Stomach smooth muscle (tissue), 2 donors: ENCODE results near the gene FOLR1.
"Not testable (repeated sequence)": the region's sequence is repeated elsewhere in the genome, so short reads cannot be mapped to it uniquely, and the experiment has no call there.

ENCODE experiments used
- H3K27ac ChIP-seq: one replicate; pipeline ENCODE4 v1.7.0; 2013; ENCODE audit warnings: mild to moderate bottlenecking, low read length, inconsistent platforms
- H3K27me3 ChIP-seq, 2 donors: one replicate each; pipeline ENCODE4 v1.7.0; 2013; ENCODE audit warnings: low read length in 2 of 2; ENCODE audit not compliant: insufficient read depth in 2 of 2, control insufficient read depth in 1 of 2
- H3K36me3 ChIP-seq, 2 donors: one replicate each; pipeline ENCODE4 v1.7.0; 2013; ENCODE audit warnings: low read length in 2 of 2; ENCODE audit not compliant: control insufficient read depth in 2 of 2, insufficient read depth in 2 of 2
- H3K4me1 ChIP-seq: one replicate; pipeline ENCODE4 v1.7.0; 2013; ENCODE audit warnings: low read length; ENCODE audit not compliant: control insufficient read depth, insufficient read depth
- H3K4me3 ChIP-seq, 2 donors: one replicate each; pipeline ENCODE4 v1.7.0; 2013; ENCODE audit warnings: low read length in 2 of 2
- H3K9ac ChIP-seq, 2 donors: one replicate each; pipeline ENCODE4 v1.7.0; 2013; ENCODE audit warnings: low read length in 2 of 2, mild to moderate bottlenecking in 1 of 2
- H3K9me3 ChIP-seq, 2 donors: one replicate each; pipeline ENCODE4 v1.7.0; 2013; ENCODE audit warnings: low read length in 2 of 2; ENCODE audit not compliant: control insufficient read depth in 2 of 2
- donor health status: healthy.
- donor health status: Pancreatic carcinoma.

FOLR1 gene

GRCh38 chr11:72181553-72181958 lies 10.4 kb upstream of the FOLR1 start:
- not testable (repeated sequence) for H3K4me1 ChIP-seq, H3K9ac ChIP-seq, H3K27me3 ChIP-seq, H3K36me3 ChIP-seq, H3K9me3 ChIP-seq, H3K4me3 ChIP-seq, H3K27ac ChIP-seq

DNA sequence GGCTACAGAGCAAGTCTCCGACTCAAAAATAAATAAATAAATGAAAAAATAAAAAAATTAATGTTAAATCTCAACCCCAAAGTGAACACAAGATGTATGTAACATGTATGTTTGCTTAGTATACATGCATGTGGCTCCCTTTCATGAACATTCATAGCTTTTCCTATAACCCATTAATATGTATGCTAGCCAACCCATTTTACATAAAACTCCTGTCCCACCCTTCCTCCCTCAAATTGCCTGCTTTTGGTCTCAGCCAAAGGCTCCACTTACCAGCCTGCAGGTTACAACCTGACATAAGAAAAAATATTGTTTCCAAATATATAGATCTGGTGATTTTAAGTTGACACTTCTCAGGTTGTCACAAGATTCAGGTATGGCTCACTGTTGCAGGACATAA lies 3.7 kb upstream of the FOLR1 start:
- no peak overlapping the region for H3K27ac ChIP-seq
- H3K36me3 ChIP-seq: no peaks in the 10 kb centered on the region
- H3K4me3 ChIP-seq: no peak overlapping the region
- H3K27me3 ChIP-seq: no peaks in the 10 kb centered on the region
- no peaks in the 10 kb centered on the region for H3K9me3 ChIP-seq
- H3K4me1 ChIP-seq: no peaks in the 10 kb centered on the region
- no peak overlapping the region for H3K9ac ChIP-seq

DNA sequence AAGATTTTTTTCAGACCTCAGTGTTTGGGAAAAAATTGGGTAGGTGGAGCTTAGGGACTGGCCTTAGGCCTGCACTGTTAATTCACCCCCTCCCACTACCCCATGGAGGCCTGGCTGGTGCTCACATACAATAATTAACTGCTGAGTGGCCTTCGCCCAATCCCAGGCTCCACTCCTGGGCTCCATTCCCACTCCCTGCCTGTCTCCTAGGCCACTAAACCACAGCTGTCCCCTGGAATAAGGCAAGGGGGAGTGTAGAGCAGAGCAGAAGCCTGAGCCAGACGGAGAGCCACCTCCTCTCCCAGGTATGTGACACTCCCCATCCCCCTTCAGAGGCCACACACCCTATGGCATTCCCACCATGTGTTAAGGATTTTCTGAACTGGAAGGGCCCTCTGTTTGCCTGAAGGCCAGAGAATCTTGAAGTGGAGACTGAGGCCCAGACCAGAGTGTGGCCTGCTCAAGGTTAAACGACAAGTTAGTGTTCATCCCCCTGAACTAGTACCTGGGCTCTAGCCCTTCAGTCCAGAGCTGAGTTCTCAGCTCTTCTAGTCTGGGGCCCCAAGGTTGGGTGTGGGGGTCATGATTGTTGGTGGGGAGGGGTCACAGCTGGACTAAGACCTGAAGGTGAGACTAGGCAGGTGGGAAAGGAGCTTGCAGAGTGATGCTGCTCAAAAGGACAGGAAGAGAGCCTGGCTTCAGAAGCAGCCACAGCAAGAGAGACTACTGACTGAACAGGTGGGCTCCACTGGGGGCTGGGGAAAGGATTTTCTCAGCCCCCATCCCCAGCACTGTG lies 2.3 kb upstream of the FOLR1 start:
- Histone ChIP-seq H3K27me3 (no peaks in the 10 kb centered on the region), H3K27ac (no peak overlapping the region), H3K36me3 (no peaks in the 10 kb centered on the region), H3K9ac (no peak overlapping the region), H3K4me3 (no peak overlapping the region), H3K9me3 (no peaks in the 10 kb centered on the region), H3K4me1 (no peaks in the 10 kb centered on the region)

DNA sequence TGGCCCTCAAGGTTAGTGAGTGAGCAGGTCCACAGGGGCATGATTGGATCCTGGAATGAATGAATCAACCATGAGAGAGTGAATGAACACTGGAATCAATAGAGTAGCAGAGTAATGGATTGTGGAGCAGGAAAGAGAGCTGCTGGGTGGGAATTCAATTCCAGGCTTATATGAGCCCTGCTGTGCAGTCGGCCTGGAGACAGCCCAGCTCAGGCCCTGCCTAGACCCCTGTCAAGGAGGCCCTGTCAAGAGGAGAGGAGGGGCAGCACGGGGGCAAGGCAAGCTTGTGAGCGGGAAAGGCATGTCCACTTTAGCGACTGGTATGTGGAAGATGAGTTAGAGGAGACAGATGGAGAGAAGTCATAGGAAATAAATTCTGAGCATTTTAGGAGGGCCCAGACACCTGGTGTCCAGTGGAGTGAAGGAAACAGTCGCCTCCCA lies 1.3 kb upstream of the FOLR1 start:
- Histone ChIP-seq H3K9ac (no peak overlapping the region), H3K9me3 (no peaks in the 10 kb centered on the region), H3K27me3 (no peaks in the 10 kb centered on the region), H3K4me1 (peaks cover under 1% of the 10 kb centered on the region), H3K27ac (no peak overlapping the region), H3K36me3 (no peaks in the 10 kb centered on the region), H3K4me3 (no peak overlapping the region)

DNA sequence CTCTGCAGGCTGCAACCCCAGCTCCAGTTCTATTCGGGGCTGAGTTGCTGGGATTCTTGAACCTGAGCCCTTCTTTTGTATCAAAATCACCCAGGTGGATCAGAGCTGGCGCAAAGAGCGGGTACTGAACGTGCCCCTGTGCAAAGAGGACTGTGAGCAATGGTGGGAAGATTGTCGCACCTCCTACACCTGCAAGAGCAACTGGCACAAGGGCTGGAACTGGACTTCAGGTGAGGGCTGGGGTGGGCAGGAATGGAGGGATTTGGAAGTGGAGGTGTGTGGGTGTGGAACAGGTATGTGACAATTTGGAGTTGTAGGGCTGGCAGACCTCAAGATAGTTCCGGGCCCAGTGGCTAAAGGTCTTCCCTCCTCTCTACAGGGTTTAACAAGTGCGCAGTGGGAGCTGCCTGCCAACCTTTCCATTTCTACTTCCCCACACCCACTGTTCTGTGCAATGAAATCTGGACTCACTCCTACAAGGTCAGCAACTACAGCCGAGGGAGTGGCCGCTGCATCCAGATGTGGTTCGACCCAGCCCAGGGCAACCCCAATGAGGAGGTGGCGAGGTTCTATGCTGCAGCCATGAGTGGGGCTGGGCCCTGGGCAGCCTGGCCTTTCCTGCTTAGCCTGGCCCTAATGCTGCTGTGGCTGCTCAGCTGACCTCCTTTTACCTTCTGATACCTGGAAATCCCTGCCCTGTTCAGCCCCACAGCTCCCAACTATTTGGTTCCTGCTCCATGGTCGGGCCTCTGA lies 3.8 kb downstream of the FOLR1 start:
- Histone ChIP-seq H3K27ac (no peak overlapping the region), H3K36me3 (no peaks in the 10 kb centered on the region), H3K9me3 (no peaks in the 10 kb centered on the region), H3K4me3 (no peak overlapping the region), H3K27me3 (no peaks in the 10 kb centered on the region), H3K9ac (no peak overlapping the region), H3K4me1 (peaks cover 5% of the 10 kb centered on the region)

DNA sequence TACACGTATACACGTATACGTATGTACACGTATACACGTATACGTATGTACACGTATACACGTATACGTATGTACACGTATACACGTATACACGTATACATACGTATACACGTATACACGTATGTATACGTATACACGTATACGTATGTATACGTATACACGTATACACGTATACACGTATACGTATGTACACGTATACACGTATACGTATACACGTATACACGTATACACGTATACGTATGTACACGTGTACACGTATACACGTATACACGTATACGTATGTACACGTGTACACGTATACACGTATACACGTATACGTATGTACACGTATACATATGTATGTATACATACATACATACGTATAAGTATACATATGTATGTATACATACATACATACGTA lies 9.5 kb downstream of the FOLR1 start:
- H3K27ac ChIP-seq, H3K9me3 ChIP-seq, H3K4me1 ChIP-seq, H3K36me3 ChIP-seq, H3K9ac ChIP-seq, H3K27me3 ChIP-seq, H3K4me3 ChIP-seq: not testable (repeated sequence)

DNA sequence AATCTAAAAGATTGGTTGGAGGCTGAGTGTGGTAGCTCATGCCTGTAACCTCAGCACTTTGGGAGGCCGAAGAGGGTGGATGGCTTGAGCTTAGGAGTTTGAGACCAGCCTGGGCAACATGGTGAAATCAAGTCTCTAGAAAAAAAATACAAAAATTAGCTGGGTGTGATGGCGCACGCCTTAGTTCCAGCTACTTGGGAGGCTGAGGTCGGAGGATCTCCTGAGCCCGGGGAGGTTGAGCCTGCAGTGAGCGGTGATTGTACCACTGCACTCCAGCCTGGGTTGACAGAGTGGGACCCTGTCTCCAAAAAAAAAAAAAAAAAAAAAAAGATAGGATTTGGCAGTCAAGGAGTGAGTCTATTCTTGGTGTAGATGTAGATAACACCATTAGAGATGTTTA lies 10.6 kb downstream of the FOLR1 start:
- H3K4me1 ChIP-seq: no peaks in the 10 kb centered on the region
- no peaks in the 10 kb centered on the region for H3K36me3 ChIP-seq
- no peak overlapping the region for H3K27ac ChIP-seq
- no peaks in the 10 kb centered on the region for H3K9me3 ChIP-seq
- H3K9ac ChIP-seq: no peak overlapping the region
- no peaks in the 10 kb centered on the region for H3K27me3 ChIP-seq
- H3K4me3 ChIP-seq: no peak overlapping the region

- Histone ChIP-seq H3K4me1 (no peaks in the 10 kb centered on the region), H3K36me3 (no peaks in the 10 kb centered on the region), H3K9me3 (no peaks in the 10 kb centered on the region), H3K9ac (no peak overlapping the region), H3K27me3 (no peaks in the 10 kb centered on the region), H3K27ac (no peak overlapping the region), H3K4me3 (no peak overlapping the region)
Observed at GRCh38 chr11:72203163-72203562, 11.2 kb downstream of the FOLR1 start.

- Histone ChIP-seq H3K27me3 (no peaks in the 10 kb centered on the region), H3K9me3 (peaks cover 4 to 11% of the 10 kb centered on the region in 2 donors), H3K4me1 (no peaks in the 10 kb centered on the region), H3K27ac (no peak overlapping the region), H3K4me3 (no peak overlapping the region), H3K9ac (no peak overlapping the region), H3K36me3 (no peaks in the 10 kb centered on the region)
Observed at GRCh38 chr11:72204886-72205285, 12.9 kb downstream of the FOLR1 start.

GRCh38 chr11:72206794-72207193 lies 14.9 kb downstream of the FOLR1 start:
- not testable (repeated sequence) for H3K27ac ChIP-seq, H3K4me3 ChIP-seq, H3K4me1 ChIP-seq, H3K36me3 ChIP-seq, H3K27me3 ChIP-seq, H3K9ac ChIP-seq
- H3K9me3 ChIP-seq: peaks cover 4 to 11% of the 10 kb centered on the region in 2 donors

DNA sequence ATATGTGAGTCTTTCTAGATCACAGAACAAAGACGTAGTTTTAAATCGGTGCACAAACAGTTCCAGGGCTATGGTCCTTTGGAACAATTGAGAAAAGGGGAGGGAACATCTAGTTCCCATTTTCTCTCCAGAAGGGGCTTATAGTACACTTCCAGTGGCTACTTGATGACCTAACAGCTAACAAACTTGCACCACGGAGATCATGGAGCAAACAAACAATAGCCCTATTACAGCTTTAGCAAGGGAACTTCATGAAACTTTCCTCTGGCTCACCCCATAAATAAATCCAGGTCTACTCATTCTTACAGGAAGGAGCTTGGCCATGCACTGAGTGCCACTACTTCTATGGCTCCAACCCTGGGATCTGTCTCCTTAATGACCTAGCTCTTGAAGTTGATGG lies 16.3 kb downstream of the FOLR1 start:
- Histone ChIP-seq H3K4me3 (no peak overlapping the region), H3K9ac (no peak overlapping the region), H3K9me3 (peaks cover 4 to 11% of the 10 kb centered on the region in 2 donors), H3K4me1 (no peaks in the 10 kb centered on the region), H3K27ac (no peak overlapping the region), H3K27me3 (no peaks in the 10 kb centered on the region), H3K36me3 (no peaks in the 10 kb centered on the region)
